Measurements from ENCODE around the gene ARHGEF16. TPM values are rescaled to one million over a fixed set of nuclear protein-coding genes. Genes with fewer than 3 reads are reported as not detected.

The ARHGEF16 gene
- total RNA-seq, 1 donor from 2014 or later: 1.3 TPM

DNA sequence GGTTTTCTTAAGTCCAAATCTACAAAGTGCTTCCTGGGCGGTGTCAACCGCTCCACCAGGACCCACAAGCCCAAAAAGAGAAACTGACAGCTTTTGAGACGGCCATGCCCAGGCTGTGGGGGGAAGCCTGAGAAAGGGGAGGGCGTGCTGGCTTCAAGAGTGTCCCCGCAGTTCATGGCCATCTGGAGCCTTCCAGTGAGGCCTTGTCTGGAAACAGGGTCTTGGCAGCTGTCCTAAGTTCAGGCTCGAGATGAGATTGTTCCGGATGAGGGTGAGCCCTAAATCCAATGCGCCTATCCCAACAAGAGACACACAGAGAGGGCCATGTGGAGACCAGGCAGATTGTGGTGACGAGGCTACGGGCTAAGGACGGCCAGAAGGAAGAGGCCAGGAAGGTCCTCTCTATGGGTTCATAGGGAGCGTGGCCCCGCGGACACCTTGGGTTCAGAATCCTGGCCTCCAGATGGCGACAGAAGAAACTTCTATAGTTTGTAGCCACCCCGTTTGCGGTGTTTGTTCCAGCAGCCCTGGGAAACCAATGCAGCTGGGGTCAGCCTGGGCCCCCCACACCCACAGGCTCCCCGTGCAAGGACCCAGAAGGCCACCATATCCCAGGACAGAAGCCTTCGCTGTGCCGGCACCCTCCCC lies 70.2 kb downstream of the ARHGEF16 start:
- peaks cover 8% of the 10 kb centered on the region for H3K27me3 ChIP-seq
- H3K4me3 ChIP-seq: no peak overlapping the region
- no peaks in the 10 kb centered on the region for H3K9me3 Mint-ChIP-seq
- H3K36me3 ChIP-seq: no peaks in the 10 kb centered on the region
- H3K4me1 Mint-ChIP-seq: peaks cover 9% of the 10 kb centered on the region
- no peak overlapping the region for H3K4me3 Mint-ChIP-seq
- no peak overlapping the region for H3K9ac ChIP-seq
- DNase-seq (ENCODE audit: low spot score): no peak
- H3K9me3 ChIP-seq (ENCODE audit: low read depth): no peaks in the 10 kb centered on the region
- H3F3A ChIP-seq (ENCODE audit: low read depth): no peaks in the 10 kb centered on the region
- peaks cover 47% of the 10 kb centered on the region for H4K20me1 ChIP-seq (ENCODE audit: low read depth)
- peaks cover 2% of the 10 kb centered on the region for H3K27me3 Mint-ChIP-seq (ENCODE audit: insufficient read depth, low read depth)
- no peaks in the 10 kb centered on the region for H3K36me3 Mint-ChIP-seq
- no peaks in the 10 kb centered on the region for H3K79me2 ChIP-seq (ENCODE audit: low read depth)
- H2AFZ ChIP-seq (replicated peaks): no peak overlapping the region
- H3K27ac ChIP-seq: no peak overlapping the region
- H3K4me2 ChIP-seq: no peak overlapping the region
- peaks cover 3% of the 10 kb centered on the region for H3K4me1 ChIP-seq
- peak overlapping the region; percentile 57 for H3K27ac Mint-ChIP-seq
- TF ChIP-seq CTCF (IDR thresholded peaks at IDR 0.05) (no peak), EZH2phosphoT487 (IDR thresholded peaks at IDR 0.05) (no peak), EZH2 (IDR thresholded peaks at IDR 0.05) (no peak)

DNA sequence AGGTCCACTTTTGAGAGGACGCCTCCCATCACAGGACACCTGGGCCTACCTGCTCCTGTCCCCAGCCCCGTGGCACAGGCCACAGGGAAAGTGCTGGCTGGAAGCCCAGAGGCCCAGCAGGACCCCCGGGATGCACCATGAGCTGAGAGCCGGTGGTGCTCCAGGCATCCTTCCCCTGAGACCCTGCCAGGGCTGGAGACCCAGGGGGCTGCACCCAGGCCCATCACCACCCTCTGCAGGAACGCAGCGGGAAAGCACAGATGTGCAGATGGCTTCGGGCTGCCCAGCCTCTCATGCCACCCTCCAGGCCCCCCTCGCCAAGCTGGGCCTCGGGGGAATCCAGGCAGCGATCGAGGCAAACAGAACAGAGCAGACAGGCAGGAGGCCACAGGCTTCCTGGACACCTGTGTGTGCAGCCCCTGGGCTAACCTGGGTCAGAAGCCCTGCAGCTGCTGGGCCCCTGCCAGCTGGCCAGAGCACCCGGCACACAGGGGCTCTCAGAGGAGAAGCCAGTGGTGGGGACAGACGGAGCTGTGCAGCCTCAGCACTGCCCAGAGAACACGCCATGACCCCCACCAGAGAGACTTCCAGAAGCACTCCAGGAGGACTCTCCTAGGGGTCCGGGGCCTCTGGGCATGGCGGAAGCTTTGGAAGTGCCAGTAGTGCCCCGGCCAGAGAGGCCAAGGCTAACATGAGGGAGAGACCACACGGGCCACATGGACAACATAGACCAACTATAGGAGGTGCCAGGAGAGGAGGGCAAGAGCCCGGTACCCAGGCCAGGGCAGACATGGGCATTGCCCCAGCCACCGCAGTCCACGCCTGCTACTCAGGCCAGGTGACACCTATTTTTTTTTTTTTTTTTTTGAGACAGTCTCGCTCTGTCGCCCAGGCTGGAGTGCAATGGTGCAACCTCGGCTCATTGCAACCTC lies 71.4 kb downstream of the ARHGEF16 start:
- H3K9me3 ChIP-seq (ENCODE audit: low read depth): no peaks in the 10 kb centered on the region
- H3F3A ChIP-seq (ENCODE audit: low read depth): no peaks in the 10 kb centered on the region
- H3K36me3 ChIP-seq: no peaks in the 10 kb centered on the region
- no peaks in the 10 kb centered on the region for H3K9me3 Mint-ChIP-seq
- no peaks in the 10 kb centered on the region for H3K36me3 Mint-ChIP-seq
- H3K4me3 ChIP-seq: no peak overlapping the region
- peaks cover 58% of the 10 kb centered on the region for H4K20me1 ChIP-seq (ENCODE audit: low read depth)
- H3K9ac ChIP-seq: no peak overlapping the region
- no peak overlapping the region for H2AFZ ChIP-seq (replicated peaks)
- no peak for DNase-seq (ENCODE audit: low spot score)
- H3K4me3 Mint-ChIP-seq: no peak overlapping the region
- H3K4me1 Mint-ChIP-seq: peaks cover 18% of the 10 kb centered on the region
- H3K79me2 ChIP-seq (ENCODE audit: low read depth): no peaks in the 10 kb centered on the region
- H3K27me3 ChIP-seq: peaks cover 19% of the 10 kb centered on the region
- H3K4me1 ChIP-seq: peaks cover 10% of the 10 kb centered on the region
- TF ChIP-seq EZH2 (IDR thresholded peaks at IDR 0.05) (no peak), CTCF (IDR thresholded peaks at IDR 0.05) (no peak), EZH2phosphoT487 (IDR thresholded peaks at IDR 0.05) (no peak)
- no peak overlapping the region for H3K27ac Mint-ChIP-seq
- H3K27me3 Mint-ChIP-seq (ENCODE audit: insufficient read depth, low read depth): peaks cover 4% of the 10 kb centered on the region
- no peak overlapping the region for H3K27ac ChIP-seq
- no peak overlapping the region for H3K4me2 ChIP-seq

- Histone ChIP-seq H3K9me3 (ENCODE audit: low read depth) (no peaks in the 10 kb centered on the region), H4K20me1 (ENCODE audit: low read depth) (peaks cover 72% of the 10 kb centered on the region), H3F3A (ENCODE audit: low read depth) (peaks cover 7% of the 10 kb centered on the region), H3K4me2 (no peak overlapping the region), H3K27me3 (peaks cover 26% of the 10 kb centered on the region), H3K9ac (no peak overlapping the region), H3K27ac (no peak overlapping the region), H3K79me2 (ENCODE audit: low read depth) (no peaks in the 10 kb centered on the region), H2AFZ (replicated peaks) (no peak overlapping the region), H3K4me1 (peaks cover 16% of the 10 kb centered on the region), H3K4me3 (no peak overlapping the region), H3K36me3 (no peaks in the 10 kb centered on the region)
- TF ChIP-seq EZH2 (IDR thresholded peaks at IDR 0.05): no peak
- TF ChIP-seq EZH2phosphoT487 (IDR thresholded peaks at IDR 0.05): no peak
- no peak for TF ChIP-seq CTCF (IDR thresholded peaks at IDR 0.05)
- no peak for DNase-seq (ENCODE audit: low spot score)
- Mint-ChIP-seq H3K27ac (no peak overlapping the region), H3K4me1 (peaks cover 29% of the 10 kb centered on the region), H3K9me3 (no peaks in the 10 kb centered on the region), H3K36me3 (no peaks in the 10 kb centered on the region), H3K4me3 (no peak overlapping the region), H3K27me3 (ENCODE audit: insufficient read depth, low read depth) (peaks cover 9% of the 10 kb centered on the region)
These were observed 73.3 kb downstream of the ARHGEF16 start for GRCh38 chr1:3527774-3528173.
